ENCODE data around the gene ATP1B1. TPM values are rescaled to one million over a fixed set of nuclear protein-coding genes. Genes with fewer than 3 reads are reported as not detected.
"Not testable (repeated sequence)": the region's sequence is repeated elsewhere in the genome, so short reads cannot be mapped to it uniquely, and the experiment has no call there.

ATP1B1 gene
- total RNA-seq, 1 donor from 2014 or later = 6.0 TPM

DNA sequence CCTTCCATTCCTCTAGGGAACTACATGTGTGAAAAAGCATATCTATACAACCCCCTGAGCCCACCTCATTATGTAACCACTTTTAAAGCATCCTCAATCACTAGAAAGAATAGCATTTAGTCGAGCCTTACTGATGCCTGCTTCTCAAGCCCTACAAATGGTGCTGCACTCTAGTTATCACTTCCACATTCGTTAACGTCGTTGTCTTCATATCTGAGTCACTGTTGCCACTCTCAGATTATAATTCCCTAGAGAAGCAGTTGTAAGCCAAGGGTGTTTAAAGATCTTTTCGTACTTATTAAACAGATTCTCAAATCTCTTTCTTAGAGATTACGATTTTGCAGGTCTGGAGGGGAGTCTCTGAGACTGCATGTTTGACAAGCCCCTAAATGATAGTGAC is 16.5 kb downstream of the ATP1B1 start:
- Mint-ChIP-seq H3K27ac (ENCODE audit: unreplicated experiment) (no peak overlapping the region), H3K4me3 (ENCODE audit: unreplicated experiment) (no peak overlapping the region), H3K27me3 (ENCODE audit: unreplicated experiment) (peaks cover 3% of the 10 kb centered on the region), H3K36me3 (ENCODE audit: low read depth, unreplicated experiment) (no peaks in the 10 kb centered on the region), H3K9me3 (ENCODE audit: unreplicated experiment) (no peaks in the 10 kb centered on the region), H3K4me1 (ENCODE audit: unreplicated experiment) (no peaks in the 10 kb centered on the region)
- DNase-seq (ENCODE audit: low spot score) = no peak
- TF ChIP-seq, protein P1, sequence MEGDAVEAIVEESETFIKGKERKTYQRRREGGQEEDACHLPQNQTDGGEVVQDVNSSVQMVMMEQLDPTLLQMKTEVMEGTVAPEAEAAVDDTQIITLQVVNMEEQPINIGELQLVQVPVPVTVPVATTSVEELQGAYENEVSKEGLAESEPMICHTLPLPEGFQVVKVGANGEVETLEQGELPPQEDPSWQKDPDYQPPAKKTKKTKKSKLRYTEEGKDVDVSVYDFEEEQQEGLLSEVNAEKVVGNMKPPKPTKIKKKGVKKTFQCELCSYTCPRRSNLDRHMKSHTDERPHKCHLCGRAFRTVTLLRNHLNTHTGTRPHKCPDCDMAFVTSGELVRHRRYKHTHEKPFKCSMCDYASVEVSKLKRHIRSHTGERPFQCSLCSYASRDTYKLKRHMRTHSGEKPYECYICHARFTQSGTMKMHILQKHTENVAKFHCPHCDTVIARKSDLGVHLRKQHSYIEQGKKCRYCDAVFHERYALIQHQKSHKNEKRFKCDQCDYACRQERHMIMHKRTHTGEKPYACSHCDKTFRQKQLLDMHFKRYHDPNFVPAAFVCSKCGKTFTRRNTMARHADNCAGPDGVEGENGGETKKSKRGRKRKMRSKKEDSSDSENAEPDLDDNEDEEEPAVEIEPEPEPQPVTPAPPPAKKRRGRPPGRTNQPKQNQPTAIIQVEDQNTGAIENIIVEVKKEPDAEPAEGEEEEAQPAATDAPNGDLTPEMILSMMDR (IDR thresholded peaks at IDR 0.05; ENCODE audit: unreplicated experiment) = no peak

DNA sequence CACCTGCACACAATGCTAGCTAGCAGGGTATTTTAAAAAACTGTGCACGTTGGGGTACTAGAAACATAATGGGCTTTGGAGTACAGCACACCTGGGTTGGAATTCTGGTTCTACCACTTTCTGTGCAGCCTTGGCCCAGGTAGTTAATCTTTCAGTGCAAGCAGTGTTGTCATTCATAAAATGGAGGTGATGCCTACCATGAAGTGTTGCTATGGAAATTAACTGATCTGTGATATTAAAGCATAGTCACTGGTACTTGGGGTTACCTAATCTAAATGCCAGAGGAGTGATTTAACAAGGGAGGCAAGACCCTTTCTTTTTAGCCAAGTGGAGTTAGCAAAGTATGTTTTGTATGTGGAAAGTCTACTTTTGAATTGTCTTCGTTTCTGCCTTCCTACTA is 18.0 kb downstream of the ATP1B1 start:
- no peak overlapping the region for H3K27ac Mint-ChIP-seq (ENCODE audit: unreplicated experiment)
- no peak overlapping the region for H3K4me3 Mint-ChIP-seq (ENCODE audit: unreplicated experiment)
- TF ChIP-seq, protein P1 (IDR thresholded peaks at IDR 0.05; ENCODE audit: unreplicated experiment) = no peak
- H3K27me3 Mint-ChIP-seq (ENCODE audit: unreplicated experiment) = peaks cover 3% of the 10 kb centered on the region
- DNase-seq (ENCODE audit: low spot score) = no peak
- no peaks in the 10 kb centered on the region for H3K9me3 Mint-ChIP-seq (ENCODE audit: unreplicated experiment)
- no peaks in the 10 kb centered on the region for H3K4me1 Mint-ChIP-seq (ENCODE audit: unreplicated experiment)
- H3K36me3 Mint-ChIP-seq (ENCODE audit: low read depth, unreplicated experiment) = no peaks in the 10 kb centered on the region

DNA sequence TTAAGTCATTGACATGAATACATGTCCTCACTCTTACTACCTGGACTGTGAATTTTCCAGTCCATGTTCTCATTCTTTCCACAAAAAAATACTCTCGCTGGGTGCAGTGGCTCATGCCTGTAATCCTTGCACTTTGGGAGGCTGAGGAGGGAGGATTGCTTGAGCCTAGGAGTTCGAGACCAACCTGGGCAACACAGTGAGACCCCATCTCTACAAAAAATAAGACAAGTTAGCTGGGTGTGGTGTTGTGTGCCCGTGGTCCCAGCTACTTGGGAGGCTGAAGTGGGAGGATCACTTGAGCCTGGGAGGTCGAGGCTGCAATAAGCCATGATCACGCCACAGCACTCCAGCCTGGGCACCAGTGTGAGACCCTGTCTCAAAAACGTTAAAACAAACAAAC is 19.1 kb downstream of the ATP1B1 start:
- DNase-seq (ENCODE audit: low spot score); H3K27ac Mint-ChIP-seq (ENCODE audit: unreplicated experiment); H3K4me1 Mint-ChIP-seq (ENCODE audit: unreplicated experiment); H3K36me3 Mint-ChIP-seq (ENCODE audit: low read depth, unreplicated experiment); H3K9me3 Mint-ChIP-seq (ENCODE audit: unreplicated experiment); H3K4me3 Mint-ChIP-seq (ENCODE audit: unreplicated experiment); H3K27me3 Mint-ChIP-seq (ENCODE audit: unreplicated experiment): not testable (repeated sequence)

DNA sequence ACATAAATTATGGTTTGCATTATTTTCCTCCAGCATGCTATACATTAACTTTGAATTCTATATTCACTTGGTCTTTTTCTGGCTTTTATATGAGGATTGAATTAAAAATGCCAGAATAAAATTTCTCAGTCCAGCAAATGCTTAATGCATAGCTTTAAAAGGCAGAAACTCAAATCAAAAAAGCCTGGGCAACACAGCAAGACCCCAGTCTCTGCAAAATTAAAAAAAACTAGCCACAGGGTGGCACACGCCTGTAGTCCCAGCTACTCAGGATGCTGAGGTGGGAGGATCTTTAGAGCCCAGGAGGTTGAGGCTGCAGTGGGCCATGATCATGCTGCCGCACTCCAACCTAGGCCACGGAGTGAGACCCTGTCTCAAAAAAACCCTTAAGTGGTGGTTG is 19.8 kb downstream of the ATP1B1 start:
- H3K27ac Mint-ChIP-seq (ENCODE audit: unreplicated experiment) = no peak overlapping the region
- peaks cover 1% of the 10 kb centered on the region for H3K27me3 Mint-ChIP-seq (ENCODE audit: unreplicated experiment)
- TF ChIP-seq, protein P1 (IDR thresholded peaks at IDR 0.05; ENCODE audit: unreplicated experiment) = no peak
- H3K36me3 Mint-ChIP-seq (ENCODE audit: low read depth, unreplicated experiment) = no peaks in the 10 kb centered on the region
- H3K4me1 Mint-ChIP-seq (ENCODE audit: unreplicated experiment) = no peaks in the 10 kb centered on the region
- no peaks in the 10 kb centered on the region for H3K9me3 Mint-ChIP-seq (ENCODE audit: unreplicated experiment)
- no peak for DNase-seq (ENCODE audit: low spot score)
- H3K4me3 Mint-ChIP-seq (ENCODE audit: unreplicated experiment) = no peak overlapping the region

DNA sequence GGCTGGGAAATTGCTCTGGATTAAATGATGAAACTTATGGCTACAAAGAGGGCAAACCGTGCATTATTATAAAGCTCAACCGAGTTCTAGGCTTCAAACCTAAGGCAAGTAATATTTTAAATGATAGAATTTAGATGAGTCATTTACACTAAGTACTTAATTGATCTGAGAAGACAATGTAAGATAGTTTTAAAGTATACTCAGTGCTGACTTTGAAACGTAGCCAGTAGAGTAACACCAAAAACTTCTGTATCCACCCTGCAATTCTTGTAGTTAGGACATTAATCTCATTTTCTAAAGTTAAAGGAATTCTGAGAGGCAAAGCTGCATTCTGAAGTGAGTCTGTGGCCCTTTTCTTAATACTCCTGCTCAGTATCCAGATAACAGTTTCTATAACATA is 20.8 kb downstream of the ATP1B1 start:
- H3K4me1 Mint-ChIP-seq (ENCODE audit: unreplicated experiment) = no peaks in the 10 kb centered on the region

More for the DNA sequence above, 20.8 kb downstream of the ATP1B1 start:
- no peaks in the 10 kb centered on the region for H3K36me3 Mint-ChIP-seq (ENCODE audit: low read depth, unreplicated experiment)
- H3K9me3 Mint-ChIP-seq (ENCODE audit: unreplicated experiment) = no peaks in the 10 kb centered on the region
- DNase-seq (ENCODE audit: low spot score) = no peak
- no peak overlapping the region for H3K27ac Mint-ChIP-seq (ENCODE audit: unreplicated experiment)
- TF ChIP-seq, protein P1 (IDR thresholded peaks at IDR 0.05; ENCODE audit: unreplicated experiment) = no peak
- H3K27me3 Mint-ChIP-seq (ENCODE audit: unreplicated experiment) = peaks cover under 1% of the 10 kb centered on the region
- H3K4me3 Mint-ChIP-seq (ENCODE audit: unreplicated experiment) = no peak overlapping the region

All from endothelial cell (in vitro differentiated cells).